NCI-H187 (cell line): ENCODE results near the gene SLC16A2.

ENCODE experiments used
- DNase-seq, 2 experiments: peaks; one replicate each; lab custom pipeline; 2025; lab: John Stamatoyannopoulos, UW

The SLC16A2 gene

DNA sequence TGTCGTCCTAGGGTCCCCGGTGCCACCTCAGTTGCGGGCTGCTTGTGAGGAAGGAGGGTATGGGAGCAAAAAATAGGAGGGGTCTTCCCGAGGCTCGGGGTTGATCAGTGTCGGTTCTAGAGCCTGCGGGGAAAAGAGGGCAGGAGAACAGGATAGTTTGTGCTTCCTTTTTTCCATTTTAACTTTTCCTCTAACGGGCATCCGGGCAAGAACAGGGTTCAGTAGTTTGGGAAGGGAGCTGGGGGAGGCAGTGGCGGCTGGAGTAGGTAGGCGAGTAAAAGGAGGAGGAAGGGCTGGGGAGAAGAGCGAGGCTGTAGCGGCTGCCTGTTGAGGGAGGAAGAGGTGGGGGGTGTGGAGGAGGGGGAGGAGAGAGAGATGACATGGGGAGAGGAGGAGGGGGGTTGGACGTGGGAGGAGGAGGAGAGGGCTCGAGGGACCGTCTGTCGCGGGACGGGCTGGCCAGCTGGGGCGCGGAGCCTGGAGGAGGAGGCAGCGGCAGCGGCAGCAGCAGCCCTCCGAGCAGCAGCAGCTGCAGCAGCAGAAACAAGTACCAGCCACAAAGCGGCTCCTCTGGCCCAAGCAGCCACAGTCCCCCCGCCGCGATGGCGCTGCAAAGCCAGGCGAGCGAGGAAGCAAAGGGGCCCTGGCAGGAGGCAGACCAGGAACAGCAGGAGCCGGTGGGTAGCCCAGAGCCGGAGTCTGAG is at the start of gene SLC16A2:
TSS of gene SLC16A2 (plus strand) at position 458 of the 704 bp plus-strand sequence. CDS start at position 603, 145 bp downstream.
- no peak for DNase-seq

DNA sequence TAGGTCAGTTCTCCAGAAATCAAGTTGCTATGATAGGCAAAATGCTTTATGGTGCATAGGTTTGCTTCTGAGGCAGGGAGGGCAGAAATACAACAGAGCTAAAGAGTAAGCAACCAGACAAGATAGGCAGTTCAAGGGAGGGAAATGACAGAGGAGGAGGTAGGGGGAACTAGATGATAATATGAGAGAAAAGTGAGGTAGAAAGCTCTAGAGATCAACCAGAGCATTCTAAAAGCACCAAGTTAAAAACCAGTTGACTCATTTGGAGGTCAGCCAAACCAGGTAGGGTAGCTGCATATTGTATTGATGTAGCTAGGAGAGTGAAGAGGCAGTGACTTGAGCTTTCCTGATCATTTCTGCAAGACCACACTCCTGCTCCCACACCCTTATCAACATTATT is 49.0 kb upstream of the SLC16A2 start:
- no peak for DNase-seq

- DNase-seq, result no peak
These were observed 44.0 kb upstream of the SLC16A2 start for GRCh38 chrX:74377282-74377681.

GRCh38 chrX:74382613-74383012 is 38.7 kb upstream of the SLC16A2 start:
- DNase-seq, result no peak

- no peak for DNase-seq
These were observed 37.7 kb upstream of the SLC16A2 start for GRCh38 chrX:74383611-74384010.

- no peak for DNase-seq
These were observed 32.1 kb upstream of the SLC16A2 start for GRCh38 chrX:74389016-74389722.

- DNase-seq, result no peak
These were observed 25.7 kb upstream of the SLC16A2 start for GRCh38 chrX:74395556-74395955.

DNA sequence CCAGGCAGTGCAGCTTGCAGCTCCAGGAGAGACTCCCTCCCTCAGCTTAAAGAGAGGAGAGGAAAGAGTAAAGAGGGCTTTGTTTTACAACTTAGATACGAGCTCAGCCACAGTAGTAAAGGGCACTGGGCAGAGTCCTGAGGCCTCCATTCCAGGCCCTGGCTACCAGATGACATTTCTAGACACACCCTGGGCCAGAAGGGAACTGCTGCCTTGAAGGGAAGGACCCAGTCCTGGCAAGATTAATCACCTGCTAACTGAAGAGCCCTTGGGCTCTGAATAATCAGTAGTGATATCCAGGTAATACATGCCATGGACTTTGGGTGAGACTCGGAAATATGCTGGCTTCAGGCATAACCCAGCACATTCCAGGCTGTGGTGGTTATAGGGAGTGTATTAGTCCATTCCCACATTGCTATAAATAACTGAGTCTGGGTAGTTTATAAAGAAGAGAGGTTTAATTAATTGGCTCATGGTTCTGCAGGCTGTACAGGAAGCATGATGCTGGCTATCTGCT is 15.3 kb upstream of the SLC16A2 start:
- DNase-seq, result no peak

GRCh38 chrX:74408304-74408703 is 13.0 kb upstream of the SLC16A2 start:
- DNase-seq, result no peak

DNA sequence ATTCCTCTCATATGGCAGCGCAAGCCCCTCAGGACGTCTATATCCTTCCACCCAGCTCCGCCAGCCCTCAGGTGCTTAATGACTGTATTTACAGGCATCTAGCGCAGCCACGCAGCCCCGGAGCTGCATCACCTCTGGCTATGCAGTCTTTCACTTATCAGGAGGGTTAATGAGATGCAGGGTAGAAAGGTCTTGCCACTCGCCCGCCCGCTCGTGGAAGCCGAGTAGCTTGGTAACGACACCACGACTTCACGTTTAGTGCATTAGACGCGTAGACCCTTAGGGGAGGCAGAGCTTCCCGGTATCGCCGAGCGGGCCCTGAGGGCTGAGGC is 1.5 kb upstream of the SLC16A2 start:
- DNase-seq, result no peak

DNA sequence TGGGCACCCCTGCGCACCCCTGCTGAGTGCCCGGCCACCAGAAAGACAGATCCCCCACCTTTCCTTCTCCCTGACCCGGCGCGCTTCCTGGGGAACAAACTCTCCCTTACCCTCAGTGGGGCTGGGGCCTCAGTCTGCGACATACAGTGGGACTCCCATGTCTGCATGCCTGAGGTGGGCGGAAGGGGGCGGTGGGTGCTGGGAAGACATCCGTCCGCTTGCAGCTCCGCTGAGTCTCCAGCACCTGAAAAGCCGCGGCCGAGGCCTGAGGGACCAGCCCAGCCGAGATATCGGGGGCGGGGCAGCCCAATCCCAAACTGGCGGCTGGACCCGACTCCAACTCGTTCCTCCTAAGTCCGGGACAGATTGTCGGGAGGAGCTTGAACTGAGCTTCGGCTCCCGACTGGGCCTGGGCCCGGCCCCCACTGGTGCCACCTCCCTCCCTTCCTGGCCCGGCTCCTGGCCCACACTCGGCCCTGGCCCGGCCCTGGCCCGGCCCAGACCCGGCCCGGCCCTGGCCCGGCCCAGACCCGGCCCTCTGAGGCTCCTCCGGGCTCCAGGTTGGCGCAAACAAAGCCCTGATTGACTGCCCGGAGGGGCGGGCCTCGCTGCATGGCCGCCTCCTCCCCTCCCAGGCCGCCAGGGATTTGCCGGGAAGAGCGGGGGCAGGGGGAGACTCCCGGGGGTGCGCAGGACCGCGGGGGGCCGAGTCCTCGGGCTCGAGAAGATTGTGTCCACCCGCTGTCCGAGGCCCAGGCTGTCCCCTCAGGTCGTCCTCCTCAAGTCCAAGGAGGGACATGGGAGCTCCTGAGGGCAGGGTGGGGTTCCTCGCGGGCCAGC is 877 bp upstream of the SLC16A2 start:
- no peak for DNase-seq

- no peak for DNase-seq
These were observed 553 bp downstream of the SLC16A2 start for GRCh38 chrX:74421740-74422352.

DNA sequence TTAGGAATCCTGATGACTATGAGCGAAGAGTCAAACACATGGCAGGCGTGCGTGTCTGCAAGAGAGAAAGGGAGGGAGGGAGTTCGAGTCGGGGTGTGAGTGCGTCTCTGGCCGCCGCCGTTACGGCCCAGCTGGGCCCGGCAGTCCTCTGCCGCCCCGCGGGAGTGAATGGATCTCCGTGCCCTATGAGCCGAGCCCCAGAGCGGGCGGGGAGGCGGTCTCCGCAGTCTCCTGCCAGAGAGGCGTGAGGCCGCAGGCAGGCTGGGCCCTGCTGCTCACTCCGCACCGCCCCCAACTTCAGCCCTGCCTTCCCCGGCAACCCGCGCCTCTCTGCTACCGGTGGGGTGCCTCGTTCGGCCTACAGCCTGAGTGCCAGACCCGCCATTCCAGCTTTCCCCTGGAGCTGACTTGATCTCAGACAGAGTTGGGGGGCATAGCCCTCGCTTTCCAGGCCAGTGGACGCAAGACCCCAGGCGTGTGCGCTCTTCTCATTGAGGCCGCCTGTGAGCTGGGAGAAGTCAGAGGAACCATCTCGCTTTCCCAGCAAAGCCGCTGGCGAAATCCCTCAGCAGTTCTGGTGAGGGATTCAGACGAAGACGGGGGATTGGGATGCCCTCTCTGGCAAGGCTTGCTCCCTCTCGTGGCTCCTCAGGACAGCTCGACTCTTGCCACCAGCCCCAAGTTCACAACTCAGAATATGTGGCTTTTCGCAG is 1.4 kb downstream of the SLC16A2 start:
- no peak for DNase-seq

DNA sequence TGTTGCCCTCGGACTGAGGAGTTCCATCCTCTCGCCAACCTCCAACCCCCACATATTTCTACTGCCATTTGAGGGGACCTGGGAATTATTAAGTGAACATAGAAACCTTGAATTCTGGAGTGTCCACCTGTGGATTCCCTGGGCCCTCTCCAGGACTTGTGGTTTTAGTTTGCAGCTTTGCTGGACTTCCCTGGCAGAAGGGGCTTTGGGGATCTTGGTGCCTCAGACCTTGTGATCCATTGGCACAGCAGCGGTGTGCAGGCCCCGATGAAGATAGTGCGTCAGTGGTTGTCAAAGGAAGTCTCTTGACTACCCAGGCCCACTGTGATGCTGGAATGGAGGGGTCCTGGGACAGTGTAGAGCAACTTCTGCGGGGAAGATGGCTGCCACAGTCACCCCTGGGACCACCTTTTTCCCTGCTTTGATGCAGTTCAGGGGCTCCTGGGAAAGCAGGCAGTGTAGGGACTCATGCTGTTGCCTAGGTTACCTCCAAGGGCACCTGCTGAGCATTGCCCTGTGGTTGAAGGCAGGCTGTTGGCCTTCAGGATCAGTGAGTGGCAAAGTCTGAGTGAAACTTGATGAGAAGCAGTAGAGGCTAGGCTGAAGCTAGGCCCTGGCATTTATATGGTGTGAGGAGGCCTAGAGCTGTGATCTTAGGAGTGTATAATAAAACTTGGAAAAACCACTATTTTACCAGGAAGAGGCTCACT is 2.2 kb downstream of the SLC16A2 start:
- DNase-seq, result no peak

DNA sequence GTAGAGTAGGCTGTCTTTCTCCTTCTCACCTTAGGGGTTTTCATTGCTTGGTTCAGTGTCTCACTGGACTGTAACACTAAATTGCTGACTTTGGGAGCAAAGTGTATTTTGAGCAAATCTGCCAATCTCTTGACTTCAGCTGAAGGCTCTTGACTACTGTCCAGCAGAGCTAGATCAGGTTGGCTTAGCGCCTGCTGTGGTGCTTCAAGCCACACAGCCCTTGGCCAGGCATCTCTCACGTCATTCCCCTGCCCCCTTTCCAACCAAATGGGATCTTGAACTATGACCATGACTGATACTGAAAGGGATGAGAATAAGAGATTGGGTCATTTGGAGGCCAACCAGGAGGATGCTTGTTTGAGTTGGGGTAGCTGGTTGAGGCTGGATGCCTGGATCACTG is 4.8 kb downstream of the SLC16A2 start:
- DNase-seq, result no peak

DNA sequence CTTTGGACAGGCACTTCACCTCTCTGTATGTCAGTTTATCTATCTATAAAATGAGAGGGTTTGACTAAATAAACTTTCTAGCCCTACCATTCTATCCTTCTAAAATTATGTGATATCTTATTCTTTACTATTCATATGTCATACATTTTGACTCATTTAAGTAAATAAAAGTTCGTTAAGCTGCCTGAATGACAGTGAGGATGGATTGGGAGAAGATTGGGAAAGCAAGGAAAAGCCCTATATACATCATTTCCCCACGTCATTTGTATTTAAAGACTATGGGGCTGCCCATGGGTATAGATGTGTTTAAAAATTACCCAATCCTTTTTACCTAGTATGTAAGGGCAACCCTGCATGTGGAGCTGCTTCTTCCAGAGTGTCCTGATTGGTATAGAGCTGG is 5.3 kb downstream of the SLC16A2 start:
- no peak for DNase-seq

DNA sequence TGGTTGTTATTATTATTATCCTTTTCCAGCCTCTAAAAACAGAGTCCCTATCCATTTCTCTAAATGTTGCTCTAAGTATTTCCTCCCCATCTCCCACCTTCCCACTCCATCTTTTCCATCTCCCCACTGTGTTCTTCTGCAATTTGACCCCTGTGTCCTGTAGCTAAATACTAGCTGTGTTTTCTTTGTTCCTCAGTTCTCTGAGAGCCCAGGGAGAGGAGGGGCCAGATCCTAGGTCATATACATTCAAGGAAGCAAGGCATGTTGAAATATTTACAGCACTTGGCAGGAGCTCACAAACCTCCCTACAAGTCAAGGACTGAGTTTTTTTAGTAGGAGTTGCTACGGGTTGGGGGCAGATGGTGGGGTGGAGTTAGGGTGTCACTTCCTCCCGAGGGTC is 10.5 kb downstream of the SLC16A2 start:
- DNase-seq, result no peak

DNA sequence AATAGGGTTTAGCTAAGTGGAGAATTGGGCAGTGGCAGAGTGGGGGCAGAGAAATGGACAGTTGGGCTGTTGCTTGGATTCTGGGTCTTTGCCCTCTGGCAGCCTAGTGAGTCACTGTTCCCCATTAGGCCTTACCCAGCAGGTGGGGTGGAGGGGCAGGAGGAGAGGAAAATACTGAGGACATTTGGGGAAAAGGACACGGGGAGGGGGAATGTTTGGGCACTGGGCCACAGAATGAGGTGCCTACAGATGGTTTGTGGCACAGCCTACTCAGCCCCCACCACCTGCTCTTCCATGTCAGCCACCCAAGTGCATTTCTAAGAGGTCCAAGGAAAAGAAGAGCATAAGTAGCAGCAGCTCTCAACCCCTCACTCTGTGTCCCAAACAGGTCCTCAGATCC is 13.0 kb downstream of the SLC16A2 start:
- no peak for DNase-seq

DNA sequence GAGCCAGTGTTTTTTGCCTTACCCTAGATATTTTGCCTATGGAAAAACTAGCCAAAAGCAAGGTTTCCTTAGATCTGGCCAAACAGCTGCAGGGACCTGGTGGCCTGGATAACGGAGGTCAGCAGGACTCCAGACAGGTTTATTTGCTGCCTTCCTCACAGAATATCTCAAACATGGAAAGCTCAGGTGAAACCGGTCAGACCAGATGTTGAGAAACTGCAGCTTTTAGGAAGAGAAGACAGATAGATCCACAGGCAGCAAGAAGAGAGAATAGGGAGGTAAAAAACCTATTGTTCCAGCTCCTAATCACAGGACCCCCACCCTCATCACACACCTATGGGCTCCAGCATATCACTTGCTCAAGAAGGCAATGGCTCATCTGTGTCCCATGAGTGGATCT is 16.2 kb downstream of the SLC16A2 start:
- DNase-seq, result no peak

- DNase-seq, result no peak
These were observed 17.5 kb downstream of the SLC16A2 start for GRCh38 chrX:74438764-74439163.

DNA sequence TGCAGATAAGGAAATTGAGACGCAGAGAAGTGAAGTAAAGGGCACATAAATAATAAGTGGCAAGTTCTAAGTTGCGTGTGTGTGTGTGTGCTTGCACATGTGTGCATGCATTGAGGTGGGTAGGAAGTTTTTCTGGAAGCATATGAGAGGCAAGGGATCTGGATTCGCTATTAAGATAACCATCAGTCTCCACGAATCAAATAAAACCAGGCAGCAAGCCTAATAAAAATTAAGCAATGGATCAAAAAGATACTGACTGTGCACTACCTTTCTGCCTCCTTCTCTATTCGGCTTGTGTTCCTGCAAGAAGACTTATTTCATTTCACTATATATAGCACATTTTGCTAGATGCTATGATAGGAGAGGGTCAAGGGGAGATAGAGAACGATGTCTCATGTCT is 23.8 kb downstream of the SLC16A2 start:
- DNase-seq, result no peak
